AG09309 (cell line): ENCODE results near the gene COL20A1.

Experiments used
- DNase-seq: peaks from one replicate; pipeline ENCODE4 v3.0.0-alpha.2; 2010; ENCODE audit warnings: low read depth
- H3K4me3 ChIP-seq: 2 replicates; pipeline ENCODE4 v1.5.1; 2011; ENCODE audit warnings: mild to moderate bottlenecking, low read depth, low read length, moderate library complexity; ENCODE audit not compliant: control insufficient read depth
- TF ChIP-seq, protein P1 (sequence below): IDR thresholded peaks from 2 replicates; pipeline ENCODE4 v1.5.1; 2011; ENCODE audit warnings: mild to moderate bottlenecking, low read depth, low read length, inconsistent platforms; ENCODE audit not compliant: insufficient read depth, control insufficient read depth; ENCODE audit errors: missing control alignments

COL20A1 gene

GRCh38 chr20:63292904-63293303 lies at the start of gene COL20A1:
Gene COL20A1 (plus strand): TSS chr20:63293186. CDS start chr20:63295108, 1,922 bp downstream.
- no peak for DNase-seq
- H3K4me3 ChIP-seq, result no peak within 1 kb of the TSS
- TF ChIP-seq, protein P1, sequence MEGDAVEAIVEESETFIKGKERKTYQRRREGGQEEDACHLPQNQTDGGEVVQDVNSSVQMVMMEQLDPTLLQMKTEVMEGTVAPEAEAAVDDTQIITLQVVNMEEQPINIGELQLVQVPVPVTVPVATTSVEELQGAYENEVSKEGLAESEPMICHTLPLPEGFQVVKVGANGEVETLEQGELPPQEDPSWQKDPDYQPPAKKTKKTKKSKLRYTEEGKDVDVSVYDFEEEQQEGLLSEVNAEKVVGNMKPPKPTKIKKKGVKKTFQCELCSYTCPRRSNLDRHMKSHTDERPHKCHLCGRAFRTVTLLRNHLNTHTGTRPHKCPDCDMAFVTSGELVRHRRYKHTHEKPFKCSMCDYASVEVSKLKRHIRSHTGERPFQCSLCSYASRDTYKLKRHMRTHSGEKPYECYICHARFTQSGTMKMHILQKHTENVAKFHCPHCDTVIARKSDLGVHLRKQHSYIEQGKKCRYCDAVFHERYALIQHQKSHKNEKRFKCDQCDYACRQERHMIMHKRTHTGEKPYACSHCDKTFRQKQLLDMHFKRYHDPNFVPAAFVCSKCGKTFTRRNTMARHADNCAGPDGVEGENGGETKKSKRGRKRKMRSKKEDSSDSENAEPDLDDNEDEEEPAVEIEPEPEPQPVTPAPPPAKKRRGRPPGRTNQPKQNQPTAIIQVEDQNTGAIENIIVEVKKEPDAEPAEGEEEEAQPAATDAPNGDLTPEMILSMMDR, result no peak

- DNase-seq, result no peak
- TF ChIP-seq, protein P1, result no peak
- H3K4me3 ChIP-seq, result no peak overlapping the region
These were observed 49.3 kb upstream of the COL20A1 start for GRCh38 chr20:63243604-63244247.

- TF ChIP-seq, protein P1, result no peak
- DNase-seq, result no peak
These were observed 48.5 kb upstream of the COL20A1 start for GRCh38 chr20:63244468-63244867.

DNA sequence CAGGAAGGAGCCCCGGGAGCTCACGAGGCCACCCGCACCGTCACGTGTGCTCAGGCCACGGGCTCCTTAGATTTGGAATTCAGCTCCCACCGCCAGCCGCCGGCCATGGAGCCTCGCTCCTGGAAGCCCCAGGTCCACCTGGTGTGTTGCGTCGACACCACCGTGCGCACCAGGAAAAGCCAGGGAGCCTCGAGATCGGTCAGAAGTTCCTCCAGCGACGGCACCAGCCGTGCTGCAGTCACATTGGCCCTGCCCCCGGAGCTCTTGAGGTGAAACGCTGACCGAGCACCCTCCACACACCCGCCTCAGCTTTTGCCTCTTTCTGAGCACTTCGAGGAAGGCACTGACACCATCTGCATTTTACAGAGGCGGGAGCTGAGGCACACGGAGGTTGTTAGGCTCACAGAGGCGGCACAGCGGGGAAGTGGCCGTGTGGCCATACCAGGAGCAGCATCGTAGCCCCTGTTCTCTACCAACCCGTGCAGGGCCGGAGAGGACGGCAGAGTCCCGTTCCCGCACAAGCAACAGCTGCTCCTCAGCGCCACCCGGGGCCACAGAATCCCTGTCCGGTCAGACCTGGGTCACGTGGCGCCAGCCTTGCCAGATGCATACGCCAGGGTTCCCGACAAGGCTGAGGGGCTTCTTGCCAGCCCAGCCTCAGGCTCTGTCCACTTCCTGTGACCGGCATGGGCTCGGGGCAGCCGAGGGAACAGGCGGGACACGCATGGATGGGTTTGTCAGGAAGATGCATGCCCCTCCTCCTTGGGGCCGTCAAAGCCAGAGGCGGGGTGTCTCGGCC lies 46.3 kb upstream of the COL20A1 start:
- DNase-seq, result no peak
- H3K4me3 ChIP-seq, result no peak overlapping the region
- TF ChIP-seq, protein P1, result no peak

More at GRCh38 chr20:63244468-63244867, 48.5 kb upstream of the COL20A1 start:
- H3K4me3 ChIP-seq, result no peak overlapping the region

GRCh38 chr20:63247671-63248228 lies 45.2 kb upstream of the COL20A1 start:
- TF ChIP-seq, protein P1, result no peak
- no peak for DNase-seq
- H3K4me3 ChIP-seq, result no peak overlapping the region

GRCh38 chr20:63248835-63249591 lies 44.0 kb upstream of the COL20A1 start:
- TF ChIP-seq, protein P1, result no peak
- H3K4me3 ChIP-seq, result no peak overlapping the region
- DNase-seq, result no peak
